GM12878 (cell line): ENCODE measurements around the gene GSAP. TPM values are rescaled to one million over a fixed set of nuclear protein-coding genes. Genes with fewer than 3 reads are reported as not detected.

Experiments used
- ATAC-seq: fragments of 200-7000 bp; cut with Tn5 transposase; 3 replicates; pipeline ENCODE4 v1.9.1; 2020; ENCODE audit warnings: mild to moderate bottlenecking, moderate library complexity
- BruUV-seq: library from RNA; stranded (reverse); fragments of 400-500 nt; replicated peaks from 2 replicates; lab custom pipeline; 2021; lab: Mats Ljungman, UMichigan
- CTCF ChIA-PET: fragments of 300-600 bp; sonication (Branson Sonifier 250); formaldehyde crosslinking; extraction: SDS; loops from one replicate; lab custom pipeline; 2021; ENCODE audit warnings: inconsistent platforms; lab: Yijun Ruan, JAX
- POLR2A ChIA-PET: fragments of 350-600 bp; formaldehyde crosslinking; extraction: SDS; loops from one replicate; lab custom pipeline; 2021; ENCODE audit warnings: inconsistent platforms; lab: Charles Lee
- RAD21 ChIA-PET: fragments of 300-600 bp; sonication (Branson Sonifier 250); formaldehyde crosslinking; loops from one replicate; lab custom pipeline; 2023; ENCODE audit warnings: antibody characterized with exemption; ENCODE audit not compliant: unreplicated experiment; lab: Charles Lee
- SMC1A ChIA-PET: fragments of 300-600 bp; sonication (Branson Sonifier 250); formaldehyde crosslinking; loops from one replicate; lab custom pipeline; 2023; ENCODE audit not compliant: unreplicated experiment, uncharacterized antibody; lab: Charles Lee
- DNase-seq: peaks from one replicate; pipeline ENCODE4 v3.0.0-alpha.2; 2011; ENCODE audit warnings: low read depth, low spot score
- FAIRE-seq: peaks from 3 replicates; lab custom pipeline; 2011; peaks lifted over from hg19 to GRCh38; lab: Jason Lieb, UNC
- H2AFZ ChIP-seq: 2 replicates; pipeline ENCODE4 v1.6.0; 2011; ENCODE audit warnings: low read depth, low read length, control low read depth; ENCODE audit not compliant: control insufficient read depth
- H3K27ac ChIP-seq: 2 replicates; pipeline ENCODE4 v1.5.1; 2011; ENCODE audit warnings: control low read depth; ENCODE audit not compliant: control insufficient read depth, insufficient read depth
- H3K27me3 ChIP-seq, 2 experiments: replicated peaks in 1 of 2; 2 replicates each; pipeline versions ENCODE4 v1.6.0 to v1.6.1; 2011; ENCODE audit warnings: low read length in 1 of 2; ENCODE audit not compliant: control insufficient read depth in 2 of 2, insufficient read depth in 2 of 2
- H3K36me3 ChIP-seq, 2 experiments: 2 replicates each; pipeline ENCODE4 v1.5.1; 2011; ENCODE audit warnings: low read length in 1 of 2; ENCODE audit not compliant: control insufficient read depth in 2 of 2, insufficient read depth in 2 of 2
- H3K4me1 ChIP-seq: 2 replicates; pipeline ENCODE4 v1.6.1; 2011; ENCODE audit warnings: mild to moderate bottlenecking, low read length, moderate library complexity, mixed read lengths; ENCODE audit not compliant: control insufficient read depth, insufficient read depth
- H3K4me2 ChIP-seq: 2 replicates; pipeline ENCODE4 v1.6.0; 2011; ENCODE audit warnings: control low read depth; ENCODE audit not compliant: control insufficient read depth, insufficient read depth
- H3K4me3 ChIP-seq: fragments of 200-600 bp; sonication (generic); 2 replicates; pipeline ENCODE4 v1.5.1; 2016
- H3K79me2 ChIP-seq: 2 replicates; pipeline ENCODE4 v1.6.0; 2011; ENCODE audit warnings: low read length; ENCODE audit not compliant: control insufficient read depth, insufficient read depth
- H3K9ac ChIP-seq: 2 replicates; pipeline ENCODE4 v1.8.0; 2011; ENCODE audit warnings: low read length, control low read depth, mixed read lengths; ENCODE audit not compliant: control insufficient read depth, insufficient read depth
- H3K9me3 ChIP-seq: replicated peaks from 3 replicates; pipeline ENCODE4 v1.5.1; 2011; ENCODE audit warnings: mild to moderate bottlenecking, low read length; ENCODE audit not compliant: control insufficient read depth, insufficient read depth
- H4K20me1 ChIP-seq: 2 replicates; pipeline ENCODE4 v1.6.0; 2011; ENCODE audit not compliant: control insufficient read depth, insufficient read depth
- BRCA1 ChIP-seq: IDR thresholded peaks from 2 replicates; pipeline ENCODE4 v1.6.1; 2011; ENCODE audit warnings: low read depth, low read length, improper control_type of control experiment
- CEBPZ ChIP-seq: fragments of 150-350 bp; IDR thresholded peaks from 2 replicates; pipeline ENCODE4 v1.6.1; 2016; ENCODE audit warnings: low read depth, low read length
- CREB1 ChIP-seq: IDR thresholded peaks from 2 replicates; pipeline ENCODE4 v1.6.1; 2012; ENCODE audit warnings: low read depth, mild to moderate bottlenecking, inconsistent platforms
- EED ChIP-seq: sonication (generic); IDR thresholded peaks from 2 replicates; pipeline ENCODE4 v1.6.1; 2016; ENCODE audit warnings: antibody characterized with exemption, low read depth
- MTA3 ChIP-seq: IDR thresholded peaks from 2 replicates; pipeline ENCODE4 v1.6.1; 2012; ENCODE audit warnings: low read length, inconsistent platforms, borderline replicate concordance
- NFYA ChIP-seq: IDR thresholded peaks from 2 replicates; pipeline ENCODE4 v1.6.1; 2011; ENCODE audit warnings: low read depth, mild to moderate bottlenecking, low read length, improper control_type of control experiment, borderline replicate concordance
- NFYB ChIP-seq: IDR thresholded peaks from 2 replicates; pipeline ENCODE4 v1.6.1; 2011; ENCODE audit warnings: low read depth, mild to moderate bottlenecking, low read length, improper control_type of control experiment, moderate library complexity; ENCODE audit not compliant: insufficient read depth
- NKRF ChIP-seq: fragments of 450-650 bp; conservative IDR thresholded peaks from 2 replicates; pipeline ENCODE4 v1.6.1; 2017; ENCODE audit warnings: mild to moderate bottlenecking, moderate library complexity
- PKNOX1 ChIP-seq: fragments of 450-650 bp; IDR thresholded peaks from 2 replicates; pipeline ENCODE4 v1.6.1; 2016; ENCODE audit warnings: mild to moderate bottlenecking
- STAT1 ChIP-seq: fragments of 450-650 bp; conservative IDR thresholded peaks from 2 replicates; pipeline ENCODE4 v1.6.1; 2014; ENCODE audit warnings: antibody characterized with exemption, mild to moderate bottlenecking
- TCF12 ChIP-seq: IDR thresholded peaks from 2 replicates; pipeline ENCODE4 v1.6.1; 2011; ENCODE audit warnings: low read depth, mild to moderate bottlenecking, low read length
- USF2 ChIP-seq: IDR thresholded peaks from 2 replicates; pipeline ENCODE4 v1.6.1; 2011; ENCODE audit warnings: low read depth, low read length, improper control_type of control experiment, borderline replicate concordance
- ZNF207 ChIP-seq: fragments of 450-650 bp; IDR thresholded peaks from 2 replicates; pipeline ENCODE4 v1.6.1; 2014; ENCODE audit warnings: antibody characterized with exemption, mild to moderate bottlenecking, borderline replicate concordance
- WGBS: methylation state at CpG from one replicate; pipeline ENCODE4 v1.1.6; 2016; ENCODE audit warnings: low lambda C conversion rate; ENCODE audit not compliant: insufficient replicate concordance, insufficient coverage; ENCODE audit errors: missing lambda C conversion rate; 5-methylcytosine and 5-hydroxymethylcytosine counted together
- in situ Hi-C: fragments of 300-500 bp; cut with MboI; formaldehyde crosslinking; loops from 9 replicates; pipeline ENCODE4 v1.14.3; 2018; ENCODE audit warnings: mixed read lengths
- intact Hi-C: fragments of 100-400 bp; cut with micrococcal nuclease; formaldehyde crosslinking; loops from one replicate; pipeline ENCODE4 v1.14.2; 2022; ENCODE audit not compliant: unreplicated experiment
- polyA plus RNA-seq, 11 experiments: library from polyadenylated mRNA; depleted of rRNA in 4 of 11; unstranded in 6 of 11; stranded (reverse) in 5 of 11; fragments of >200 nt; fragmentation: Nextera tagmentation in 4 of 11; fragmentation: Illumina TruSeq in 1 of 11; extraction: Ambion mirVana in 4 of 11; extraction: Trizol in 1 of 11; gene quantifications; 1 replicate in 1 of 11; 2 replicates in 10 of 11; pipeline versions ENCODE4 v1.2.1 to v1.2.3, GENCODE V29; 2011 to 2016; ENCODE audit warnings: inconsistent platforms in 2 of 11, missing spikeins in 2 of 11, low read depth in 1 of 11
- total RNA-seq, 4 experiments: library from RNA; depleted of rRNA in 3 of 4; stranded (reverse); fragments of >200 nt in 3 of 4; fragmentation: Illumina TruSeq in 1 of 4; extraction: Trizol in 1 of 4; gene quantifications; 2 replicates each; pipeline versions ENCODE4 v1.2.1 to v1.2.3, GENCODE V29; 2013 to 2021

The GSAP gene
- total and polyA plus RNA-seq, 10 of the 15 experiments (the other 5 are each of a cell fraction or from before 2014, with no cell fraction given): 6.6 to 38.1 (median 21.8) TPM

GRCh38 chr7:77433901-77434300, 17.8 kb upstream of the GSAP start (continued):
- TF ChIP-seq NKRF (no peak), BRCA1 (no peak), TCF12 (no peak), USF2 (no peak), STAT1 (no peak), NFYA (no peak), CREB1 (no peak), ZNF207 (no peak), MTA3 (no peak)

GRCh38 chr7:77430927-77431326, 14.8 kb upstream of the GSAP start:
- intact Hi-C loops (no loop called here), in situ Hi-C loops (no loop called here)
- Histone ChIP-seq H3K36me3 (no peaks in the 10 kb centered on the region), H3K9ac (no peak overlapping the region), H3K9me3 (no peaks in the 10 kb centered on the region), H3K4me3 (no peak overlapping the region), H3K27ac (no peak overlapping the region), H3K4me1 (peaks cover 27% of the 10 kb centered on the region), H2AFZ (no peak overlapping the region), H3K79me2 (no peaks in the 10 kb centered on the region), H3K27me3 (no peaks in the 10 kb centered on the region), H4K20me1 (no peaks in the 10 kb centered on the region), H3K4me2 (no peak overlapping the region)
- POLR2A ChIA-PET: no interaction called here
- CTCF ChIA-PET: no interaction called here
- SMC1A ChIA-PET: no interaction called here
- FAIRE-seq (no peak), DNase-seq (no peak), ATAC-seq (no peak)
- BruUV-seq: no TSS peak
- WGBS: 71% methylated on average over 7 of the region's 7 CpGs
- RAD21 ChIA-PET: no interaction called here
- no peak for TF ChIP-seq PKNOX1
- TF ChIP-seq NFYB: no peak
- TF ChIP-seq CEBPZ: no peak
- TF ChIP-seq EED: no peak
